ENCODE results near the gene CRIM1.

Gene CRIM1

DNA sequence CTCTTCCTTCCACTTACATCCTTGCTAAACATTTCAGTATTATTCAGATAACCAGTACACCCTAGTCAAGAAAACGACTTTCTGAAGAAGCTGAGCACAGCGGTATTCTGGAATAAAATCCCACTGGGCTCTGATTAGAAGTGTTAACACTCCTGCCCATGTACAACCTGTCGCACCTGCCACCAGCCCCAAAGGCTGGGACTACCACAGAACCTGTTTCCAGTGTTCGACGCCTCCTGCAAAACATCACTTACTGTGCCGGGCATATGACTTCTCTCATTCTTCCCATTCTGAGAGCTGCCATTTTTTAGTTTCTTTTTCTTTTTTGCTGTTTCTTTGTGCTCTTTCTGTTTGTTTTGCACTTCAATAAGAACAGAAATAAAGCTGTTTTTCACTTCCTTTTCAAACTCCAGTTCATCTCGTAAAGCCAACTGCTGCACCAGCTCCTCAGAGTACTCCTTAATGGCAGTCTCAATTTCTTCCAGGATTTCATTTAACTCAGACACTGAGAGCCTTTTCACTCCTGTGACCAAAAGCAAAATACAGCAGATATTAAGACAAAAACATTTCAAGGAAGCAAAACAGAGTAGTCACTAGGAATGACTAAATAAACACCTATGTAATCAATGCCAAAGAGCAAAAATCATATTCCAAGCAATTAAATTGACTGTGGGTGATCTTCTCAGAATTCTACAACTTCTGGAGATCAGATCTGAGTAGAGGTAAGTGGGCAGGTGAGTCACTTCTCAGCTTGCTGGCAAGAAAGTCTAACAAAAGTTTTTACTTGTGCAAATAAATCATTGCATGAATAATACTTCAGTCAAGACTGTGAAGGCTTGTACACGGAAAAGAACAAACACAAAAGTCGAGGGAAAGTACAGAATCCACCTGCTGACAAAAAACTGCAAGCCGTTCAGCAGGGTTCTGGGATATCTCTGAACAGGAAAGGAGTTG is 223.0 kb downstream of the CRIM1 start:
- H3K4me3 ChIP-seq (ENCODE audit: low read depth, low read length) = no peak overlapping the region
- peak; percentile 33 for DNase-seq (ENCODE audit: low read depth)
- TF ChIP-seq, protein P1, sequence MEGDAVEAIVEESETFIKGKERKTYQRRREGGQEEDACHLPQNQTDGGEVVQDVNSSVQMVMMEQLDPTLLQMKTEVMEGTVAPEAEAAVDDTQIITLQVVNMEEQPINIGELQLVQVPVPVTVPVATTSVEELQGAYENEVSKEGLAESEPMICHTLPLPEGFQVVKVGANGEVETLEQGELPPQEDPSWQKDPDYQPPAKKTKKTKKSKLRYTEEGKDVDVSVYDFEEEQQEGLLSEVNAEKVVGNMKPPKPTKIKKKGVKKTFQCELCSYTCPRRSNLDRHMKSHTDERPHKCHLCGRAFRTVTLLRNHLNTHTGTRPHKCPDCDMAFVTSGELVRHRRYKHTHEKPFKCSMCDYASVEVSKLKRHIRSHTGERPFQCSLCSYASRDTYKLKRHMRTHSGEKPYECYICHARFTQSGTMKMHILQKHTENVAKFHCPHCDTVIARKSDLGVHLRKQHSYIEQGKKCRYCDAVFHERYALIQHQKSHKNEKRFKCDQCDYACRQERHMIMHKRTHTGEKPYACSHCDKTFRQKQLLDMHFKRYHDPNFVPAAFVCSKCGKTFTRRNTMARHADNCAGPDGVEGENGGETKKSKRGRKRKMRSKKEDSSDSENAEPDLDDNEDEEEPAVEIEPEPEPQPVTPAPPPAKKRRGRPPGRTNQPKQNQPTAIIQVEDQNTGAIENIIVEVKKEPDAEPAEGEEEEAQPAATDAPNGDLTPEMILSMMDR (IDR thresholded peaks at IDR 0.05; ENCODE audit: control insufficient read depth, extremely low read depth, insufficient read depth) = no peak

DNA sequence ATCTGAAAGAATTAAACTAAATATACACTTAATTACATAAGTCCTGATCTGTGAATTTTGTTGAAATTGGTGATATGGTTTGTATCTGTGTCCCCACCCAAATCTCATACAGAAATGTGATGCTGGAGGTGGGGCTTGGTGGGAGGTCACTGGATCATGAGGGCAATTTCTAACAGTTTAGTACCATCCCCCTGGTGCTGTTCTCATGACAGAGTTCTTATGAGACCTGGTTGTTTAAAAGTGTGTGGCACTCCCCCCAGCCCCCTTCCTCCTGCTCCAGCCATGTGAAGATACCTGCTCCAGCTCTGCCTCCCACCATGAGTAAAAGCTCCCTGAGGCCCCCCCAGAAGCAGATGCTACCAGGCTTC is 223.7 kb downstream of the CRIM1 start:
- H3K4me3 ChIP-seq (ENCODE audit: low read depth, low read length) = no peak overlapping the region
- DNase-seq (ENCODE audit: low read depth) = no peak
- TF ChIP-seq, protein P1 (IDR thresholded peaks at IDR 0.05; ENCODE audit: control insufficient read depth, extremely low read depth, insufficient read depth) = no peak

DNA sequence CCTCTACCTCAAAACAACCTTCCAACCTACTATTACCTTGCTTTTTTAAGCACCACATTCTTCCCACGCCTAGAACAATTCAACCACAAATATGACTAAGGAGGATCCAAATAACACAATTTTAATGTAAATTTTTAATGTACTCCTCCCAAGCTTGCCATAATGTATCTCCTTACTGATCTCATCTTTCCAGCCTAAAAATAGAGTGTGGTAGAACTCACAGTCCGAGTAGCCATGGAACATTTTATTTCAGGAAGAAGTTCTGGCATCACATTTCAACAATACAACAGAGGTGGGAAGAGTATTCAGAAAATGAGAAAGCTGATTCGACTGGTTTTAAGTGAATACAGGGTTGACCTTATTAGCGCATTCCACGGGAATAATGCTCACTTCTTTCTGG is 227.0 kb downstream of the CRIM1 start:
- H3K4me3 ChIP-seq (ENCODE audit: low read depth, low read length) = no peak overlapping the region
- DNase-seq (ENCODE audit: low read depth) = no peak
- TF ChIP-seq, protein P1 (IDR thresholded peaks at IDR 0.05; ENCODE audit: control insufficient read depth, extremely low read depth, insufficient read depth) = no peak

DNA sequence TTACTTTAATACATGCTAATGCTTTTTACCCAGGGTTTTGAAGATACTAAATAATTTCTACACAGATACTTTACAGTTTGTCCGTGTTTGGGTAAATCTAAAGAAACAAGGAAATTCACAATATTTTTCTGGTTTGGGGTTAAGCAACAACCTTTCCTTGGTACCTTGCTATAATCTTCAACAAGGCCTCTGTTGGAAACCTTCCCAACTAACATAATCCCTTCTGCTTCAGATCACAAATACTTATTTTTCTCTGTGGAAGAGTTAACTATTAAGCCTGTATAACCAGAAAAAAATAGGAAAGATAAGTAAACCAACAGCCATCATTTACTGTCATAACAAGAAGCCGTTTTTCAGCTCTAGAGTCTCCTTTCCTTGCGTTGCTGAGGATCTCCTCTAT is 227.4 kb downstream of the CRIM1 start:
- TF ChIP-seq, protein P1 (IDR thresholded peaks at IDR 0.05; ENCODE audit: control insufficient read depth, extremely low read depth, insufficient read depth) = no peak
- H3K4me3 ChIP-seq (ENCODE audit: low read depth, low read length) = no peak overlapping the region
- DNase-seq (ENCODE audit: low read depth) = no peak

DNA sequence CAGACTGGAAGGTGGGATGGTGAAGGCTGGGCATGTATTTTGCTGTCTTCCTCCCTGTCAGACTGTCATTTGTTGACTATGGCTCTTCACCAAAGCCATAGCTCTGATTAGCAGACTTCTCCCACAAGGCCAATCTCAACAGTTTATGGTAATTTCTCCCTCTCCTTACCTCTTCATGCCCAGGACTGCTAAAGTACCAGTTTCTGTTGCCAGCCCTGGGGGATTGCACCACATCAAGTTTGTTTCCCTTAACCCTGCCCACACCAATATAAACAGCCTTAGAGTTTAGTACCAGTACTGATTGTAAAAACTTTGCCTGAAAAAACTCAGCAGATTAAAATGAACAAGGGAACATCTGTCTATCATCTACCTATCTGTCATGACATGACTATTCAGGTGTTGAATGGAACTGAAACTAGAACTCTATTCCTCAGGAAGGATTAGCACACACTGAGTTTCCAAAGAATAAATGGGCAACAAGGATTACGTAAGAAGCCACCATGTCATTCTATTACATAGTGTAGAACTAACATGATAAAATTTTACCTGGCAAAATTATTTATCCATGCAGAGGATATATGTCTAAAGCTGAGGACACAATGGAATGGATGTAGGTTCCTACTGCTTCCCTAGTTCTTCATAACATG is 228.7 kb downstream of the CRIM1 start:
- DNase-seq (ENCODE audit: low read depth) = no peak
- TF ChIP-seq, protein P1 (IDR thresholded peaks at IDR 0.05; ENCODE audit: control insufficient read depth, extremely low read depth, insufficient read depth) = no peak
- no peak overlapping the region for H3K4me3 ChIP-seq (ENCODE audit: low read depth, low read length)

DNA sequence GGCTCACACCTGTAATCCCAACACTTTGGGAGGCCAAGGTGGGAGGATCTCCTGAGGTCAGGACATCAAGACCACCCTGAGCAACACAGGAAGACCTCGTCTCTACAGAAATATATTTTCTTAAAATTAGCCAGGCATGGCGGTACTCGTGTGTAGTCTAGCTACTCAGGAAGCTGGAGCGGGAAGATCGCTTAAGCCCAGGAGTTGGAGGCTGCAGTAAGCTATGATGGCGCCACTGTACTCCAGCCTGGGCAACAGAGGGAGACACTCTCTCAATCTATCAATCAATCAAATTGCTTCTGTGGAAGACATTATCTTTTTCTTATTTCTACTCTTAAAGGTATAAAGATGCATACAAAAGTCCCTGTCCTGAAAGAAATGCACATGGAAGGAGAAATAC is 231.1 kb downstream of the CRIM1 start:
- H3K4me3 ChIP-seq (ENCODE audit: low read depth, low read length) = no peak overlapping the region
- TF ChIP-seq, protein P1 (IDR thresholded peaks at IDR 0.05; ENCODE audit: control insufficient read depth, extremely low read depth, insufficient read depth) = no peak
- DNase-seq (ENCODE audit: low read depth) = no peak

All from LNCaP clone FGC (cell line).